CD4-positive, alpha-beta T cell treated with Interleukin-12 subunit alpha and Interleukin-12 subunit beta, for 1 hour (primary cell): ENCODE data around the gene MDM1.

Experiments
- DNase-seq: peaks from one replicate; pipeline ENCODE4 v3.0.0-alpha.2; 2020

Gene MDM1

DNA sequence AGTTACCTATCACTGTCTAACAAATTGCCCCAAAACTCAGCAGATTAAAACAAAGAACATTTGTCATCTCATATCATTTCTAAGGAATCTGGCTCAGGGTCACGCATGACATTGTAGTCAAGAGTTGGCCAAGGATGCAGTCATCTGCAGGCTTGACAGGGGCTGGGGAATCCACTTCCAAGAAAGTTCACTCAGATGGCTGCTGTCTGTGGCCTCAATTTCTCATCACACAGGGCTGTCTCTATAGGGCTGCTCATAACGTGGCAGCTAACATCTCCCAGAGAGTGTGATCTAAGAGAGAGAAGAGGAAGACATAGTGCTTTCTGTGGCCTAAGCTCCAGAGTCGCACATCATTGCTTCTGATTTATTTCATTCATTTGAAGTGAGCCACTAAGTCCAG is 61.8 kb downstream of the MDM1 start:
- DNase-seq, result no peak

DNA sequence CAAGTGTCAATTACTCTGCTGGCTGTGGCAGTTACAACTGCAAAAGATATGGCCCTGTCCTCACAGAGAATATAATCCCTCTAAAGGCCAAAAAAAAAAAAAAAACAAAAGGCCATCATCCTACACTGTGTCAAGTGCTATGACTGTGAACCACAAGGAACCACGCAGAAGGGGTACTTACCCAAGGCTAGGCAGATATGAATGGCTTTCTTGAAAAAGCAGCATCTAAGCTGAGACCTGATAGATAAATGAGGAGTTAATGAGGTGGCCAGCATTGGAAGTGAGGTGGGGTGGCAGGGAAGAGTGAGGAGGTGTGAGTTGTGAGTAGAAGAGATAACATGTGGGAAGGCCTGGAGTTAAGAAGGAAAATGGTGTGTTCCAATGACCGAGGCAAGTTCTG is 62.4 kb downstream of the MDM1 start:
- DNase-seq, result no peak

GRCh38 chr12:68268967-68269366 is 63.2 kb downstream of the MDM1 start:
- DNase-seq, result no peak

GRCh38 chr12:68267892-68268396 is 64.2 kb downstream of the MDM1 start:
- DNase-seq, result no peak

GRCh38 chr12:68264857-68265256 is 67.3 kb downstream of the MDM1 start:
- DNase-seq, result no peak

DNA sequence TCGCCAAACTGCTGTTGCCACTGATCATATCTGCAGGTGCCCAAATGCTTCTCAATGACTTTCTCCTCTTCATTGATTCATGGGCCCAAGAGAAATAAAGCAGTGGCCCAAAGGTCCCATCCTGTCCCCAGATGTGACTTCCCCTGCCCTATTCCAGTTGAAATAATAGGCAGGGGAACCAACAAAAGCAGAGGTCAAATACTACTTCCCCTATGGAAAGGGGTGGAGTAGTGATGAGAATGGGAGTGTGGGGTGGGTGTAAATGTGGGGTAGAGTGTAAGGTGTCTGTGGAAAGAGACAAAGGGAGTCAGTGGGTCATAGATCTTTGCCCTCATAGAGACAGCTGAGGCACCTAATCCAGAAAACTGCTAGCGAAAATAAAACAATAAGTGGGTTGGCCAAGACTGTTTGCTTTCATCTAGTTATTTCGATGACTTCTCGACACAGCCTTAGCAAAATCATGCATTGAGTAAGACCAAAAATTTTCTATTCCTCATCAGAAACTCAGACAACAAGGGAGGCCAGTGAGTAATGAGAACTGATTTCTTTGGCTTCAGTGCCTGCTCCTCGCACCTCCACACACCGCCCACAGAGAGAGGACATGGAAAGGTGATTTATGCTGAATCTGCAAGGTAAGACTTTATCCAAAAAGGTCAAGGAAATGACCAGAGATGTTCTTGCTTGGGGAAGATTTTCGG is 67.9 kb downstream of the MDM1 start:
- no peak for DNase-seq

- DNase-seq, result no peak
Measured at GRCh38 chr12:68263366-68263765, 68.8 kb downstream of the MDM1 start.

DNA sequence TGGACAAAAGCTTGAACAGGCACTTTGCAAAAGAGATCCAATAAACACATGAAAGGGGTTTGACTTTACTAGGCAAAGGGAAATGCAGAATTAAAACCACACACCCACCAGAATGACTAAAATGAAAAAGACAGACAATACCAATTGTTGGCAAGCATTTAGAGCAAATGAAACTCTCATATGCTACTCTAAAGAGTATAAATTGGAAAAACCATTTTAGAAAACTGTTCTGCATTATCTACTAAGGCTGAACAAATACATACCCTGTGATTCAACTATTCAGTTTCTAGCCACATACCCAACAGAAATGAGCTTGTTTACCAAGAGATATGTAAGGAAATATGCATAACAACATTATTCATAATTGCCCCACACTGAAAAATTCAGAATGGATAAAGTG is 70.3 kb downstream of the MDM1 start:
- no peak for DNase-seq

- DNase-seq, result no peak
Measured at GRCh38 chr12:68260153-68260552, 72.0 kb downstream of the MDM1 start.

- DNase-seq, result peak; percentile 6
Measured at GRCh38 chr12:68259318-68259940, 72.7 kb downstream of the MDM1 start.

GRCh38 chr12:68253504-68253903 is 78.7 kb downstream of the MDM1 start, which contains the start of gene IL22:
Gene IL22 (minus strand): TSS chr12:68253604. CDS start chr12:68253448, 156 bp downstream.
- no peak for DNase-seq

GRCh38 chr12:68252077-68252476 is 80.1 kb downstream of the MDM1 start:
- DNase-seq, result no peak

DNA sequence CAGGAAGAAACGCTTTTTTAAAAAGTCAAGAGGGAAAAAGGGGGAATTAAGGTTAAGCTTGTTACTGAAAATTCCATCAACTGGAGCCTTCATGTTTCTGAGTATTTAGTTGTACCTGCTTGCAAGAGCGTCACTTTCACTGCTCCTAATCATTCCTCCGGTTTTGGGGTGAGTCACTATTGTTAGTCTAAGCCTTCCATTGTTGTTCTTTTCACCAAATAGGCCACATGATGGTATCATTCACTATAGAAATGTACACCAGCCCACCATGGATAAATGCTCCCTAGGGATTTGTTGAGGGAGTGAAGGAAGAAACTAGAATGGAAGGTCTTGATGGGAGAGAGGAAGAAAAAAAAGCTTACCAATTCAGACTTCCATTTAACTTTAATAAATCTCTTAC is 81.7 kb downstream of the MDM1 start:
- DNase-seq, result no peak

GRCh38 chr12:68247785-68248184 is 84.4 kb downstream of the MDM1 start:
- no peak for DNase-seq

DNA sequence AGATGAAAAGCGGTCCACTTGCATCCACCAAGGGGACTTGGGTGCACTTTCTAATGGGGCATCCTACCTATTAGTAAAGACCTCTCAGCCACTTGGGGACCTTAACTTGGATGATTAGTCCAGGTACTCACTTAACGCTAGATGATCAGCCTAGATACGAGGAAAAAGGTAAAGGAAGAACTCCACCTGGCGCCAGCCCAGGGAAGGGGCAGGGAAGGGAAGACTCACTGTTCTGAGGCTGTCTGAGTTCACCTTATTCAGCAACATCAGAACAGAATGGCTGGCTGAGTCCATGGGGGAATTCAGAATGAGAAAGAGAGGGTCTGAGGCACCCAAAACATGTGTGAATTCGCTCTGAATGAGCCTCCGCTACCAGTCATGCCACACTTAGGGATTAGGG is 85.8 kb downstream of the MDM1 start:
- no peak for DNase-seq

GRCh38 chr12:68245180-68246021 is 86.8 kb downstream of the MDM1 start:
- DNase-seq, result no peak
